ENCODE results near the gene SLC6A12.

Gene SLC6A12

DNA sequence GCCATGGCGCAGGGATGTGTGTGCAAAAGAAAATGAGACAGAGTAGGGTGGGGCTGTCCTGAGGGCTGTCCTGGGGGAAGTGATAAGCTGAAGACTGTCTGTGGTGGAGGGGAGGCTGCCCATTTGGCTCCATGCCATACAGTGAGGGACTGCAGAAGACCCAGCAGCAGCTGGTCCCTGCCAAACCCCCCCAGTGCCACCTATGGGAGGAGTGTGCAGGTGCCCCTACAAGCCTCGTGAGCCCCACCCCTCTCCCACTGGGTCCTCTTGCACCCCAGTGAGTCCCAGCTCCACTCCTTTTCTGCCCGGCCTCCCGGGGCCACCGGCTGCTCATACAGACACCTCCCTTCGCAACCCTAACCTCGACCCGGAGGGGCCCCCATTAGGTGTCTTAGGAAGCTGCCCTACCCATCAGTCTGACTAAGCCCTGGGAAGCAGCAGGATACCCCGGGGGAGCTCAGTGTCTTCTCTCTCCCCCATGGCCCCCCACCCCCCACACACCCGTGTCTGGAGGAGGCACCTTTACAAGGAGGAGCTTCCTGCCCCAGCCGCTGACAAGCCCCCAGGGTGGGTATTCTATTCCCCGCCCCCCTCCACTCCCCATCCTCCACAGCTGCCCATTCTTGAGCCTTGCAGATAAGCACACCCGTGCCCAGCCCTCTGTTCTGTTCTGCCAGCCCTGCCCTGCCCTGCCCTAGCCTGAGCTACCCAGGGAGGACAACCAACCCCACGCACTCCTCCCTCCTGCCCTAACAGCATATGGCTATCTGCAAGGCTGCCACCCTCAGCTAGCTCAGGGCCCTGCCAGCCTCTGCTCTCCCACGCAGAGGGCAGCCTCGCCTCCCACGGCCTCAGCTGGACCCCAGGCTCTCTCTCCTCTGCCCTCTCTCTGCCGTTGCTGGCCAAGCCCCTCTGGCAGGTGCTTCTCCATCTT is 41.9 kb downstream of the SLC6A12 start:
- Histone ChIP-seq H3K79me2 (ENCODE audit: insufficient read depth, low read length) (no peaks in the 10 kb centered on the region), H4K20me1 (ENCODE audit: insufficient read depth, low read length) (no peaks in the 10 kb centered on the region), H3F3A (ENCODE audit: insufficient read depth, low read length) (no peaks in the 10 kb centered on the region), H3K4me2 (ENCODE audit: low read length) (no peak overlapping the region), H3K36me3 (ENCODE audit: insufficient read depth, low read length) (no peaks in the 10 kb centered on the region), H2AFZ (ENCODE audit: low read length) (no peak overlapping the region), H3K27me3 (ENCODE audit: insufficient read depth, low read length) (peaks cover 8% of the 10 kb centered on the region; the same call in 1 of the 2 replicates), H3K4me1 (ENCODE audit: insufficient read depth, low read length, severe bottlenecking) (no peaks in the 10 kb centered on the region), H3K4me3 (ENCODE audit: low read depth, low read length, poor library complexity, severe bottlenecking) (no peak overlapping the region), H3K27ac (ENCODE audit: low read depth, low read length, poor library complexity, severe bottlenecking) (no peak overlapping the region), H3K9me2 (ENCODE audit: low read depth, low read length) (no peaks in the 10 kb centered on the region), H3K9me3 (ENCODE audit: low read length) (no peaks in the 10 kb centered on the region), H3K9ac (ENCODE audit: low read length) (no peak overlapping the region)
- no peak for TF ChIP-seq CTCF (IDR thresholded peaks at IDR 0.05; ENCODE audit: low read length)
- TF ChIP-seq EZH2 (IDR thresholded peaks at IDR 0.05; ENCODE audit: borderline replicate concordance, low read length), result no peak

GRCh38 chr12:171276-171675 is 42.7 kb downstream of the SLC6A12 start:
- Histone ChIP-seq H2AFZ (ENCODE audit: low read length) (no peak overlapping the region), H3K9me2 (ENCODE audit: low read depth, low read length) (no peaks in the 10 kb centered on the region), H3K27me3 (ENCODE audit: insufficient read depth, low read length) (peaks cover 8% of the 10 kb centered on the region; the same call in 1 of the 2 replicates), H3K4me1 (ENCODE audit: insufficient read depth, low read length, severe bottlenecking) (no peaks in the 10 kb centered on the region), H3K4me2 (ENCODE audit: low read length) (no peak overlapping the region), H3K9me3 (ENCODE audit: low read length) (no peaks in the 10 kb centered on the region), H3K9ac (ENCODE audit: low read length) (no peak overlapping the region), H3K4me3 (ENCODE audit: low read depth, low read length, poor library complexity, severe bottlenecking) (no peak overlapping the region), H3F3A (ENCODE audit: insufficient read depth, low read length) (no peaks in the 10 kb centered on the region), H4K20me1 (ENCODE audit: insufficient read depth, low read length) (no peaks in the 10 kb centered on the region), H3K36me3 (ENCODE audit: insufficient read depth, low read length) (no peaks in the 10 kb centered on the region), H3K79me2 (ENCODE audit: insufficient read depth, low read length) (no peaks in the 10 kb centered on the region), H3K27ac (ENCODE audit: low read depth, low read length, poor library complexity, severe bottlenecking) (no peak overlapping the region)
- TF ChIP-seq CTCF (IDR thresholded peaks at IDR 0.05; ENCODE audit: low read length) (no peak), EZH2 (IDR thresholded peaks at IDR 0.05; ENCODE audit: borderline replicate concordance, low read length) (no peak)

- no peaks in the 10 kb centered on the region for H3F3A ChIP-seq (ENCODE audit: insufficient read depth, low read length)
- no peak overlapping the region for H3K4me2 ChIP-seq (ENCODE audit: low read length)
- H2AFZ ChIP-seq (ENCODE audit: low read length), result no peak overlapping the region
- H3K79me2 ChIP-seq (ENCODE audit: insufficient read depth, low read length), result no peaks in the 10 kb centered on the region
- H4K20me1 ChIP-seq (ENCODE audit: insufficient read depth, low read length), result no peaks in the 10 kb centered on the region
- H3K36me3 ChIP-seq (ENCODE audit: insufficient read depth, low read length), result no peaks in the 10 kb centered on the region
- no peaks in the 10 kb centered on the region for H3K4me1 ChIP-seq (ENCODE audit: insufficient read depth, low read length, severe bottlenecking)
- no peaks in the 10 kb centered on the region for H3K9me3 ChIP-seq (ENCODE audit: low read length)
- TF ChIP-seq EZH2 (IDR thresholded peaks at IDR 0.05; ENCODE audit: borderline replicate concordance, low read length), result no peak
- TF ChIP-seq CTCF (IDR thresholded peaks at IDR 0.05; ENCODE audit: low read length), result no peak
- H3K9me2 ChIP-seq (ENCODE audit: low read depth, low read length), result no peaks in the 10 kb centered on the region
- H3K27me3 ChIP-seq (ENCODE audit: insufficient read depth, low read length), result peaks cover 14% of the 10 kb centered on the region; the same call in 1 of the 2 replicates
- no peak overlapping the region for H3K4me3 ChIP-seq (ENCODE audit: low read depth, low read length, poor library complexity, severe bottlenecking)
- H3K27ac ChIP-seq (ENCODE audit: low read depth, low read length, poor library complexity, severe bottlenecking), result no peak overlapping the region
- H3K9ac ChIP-seq (ENCODE audit: low read length), result no peak overlapping the region
Measured at GRCh38 chr12:170371-171225, 43.4 kb downstream of the SLC6A12 start.
